Measurements from ENCODE around the gene GCH1. TPM values are rescaled to one million over a fixed set of nuclear protein-coding genes. Genes with fewer than 3 reads are reported as not detected.
"Not testable (repeated sequence)": the region's sequence is repeated elsewhere in the genome, so short reads cannot be mapped to it uniquely, and the experiment has no call there.

GCH1 gene
- polyA plus RNA-seq, 1 donor from 2014 or later = 12.9 TPM

DNA sequence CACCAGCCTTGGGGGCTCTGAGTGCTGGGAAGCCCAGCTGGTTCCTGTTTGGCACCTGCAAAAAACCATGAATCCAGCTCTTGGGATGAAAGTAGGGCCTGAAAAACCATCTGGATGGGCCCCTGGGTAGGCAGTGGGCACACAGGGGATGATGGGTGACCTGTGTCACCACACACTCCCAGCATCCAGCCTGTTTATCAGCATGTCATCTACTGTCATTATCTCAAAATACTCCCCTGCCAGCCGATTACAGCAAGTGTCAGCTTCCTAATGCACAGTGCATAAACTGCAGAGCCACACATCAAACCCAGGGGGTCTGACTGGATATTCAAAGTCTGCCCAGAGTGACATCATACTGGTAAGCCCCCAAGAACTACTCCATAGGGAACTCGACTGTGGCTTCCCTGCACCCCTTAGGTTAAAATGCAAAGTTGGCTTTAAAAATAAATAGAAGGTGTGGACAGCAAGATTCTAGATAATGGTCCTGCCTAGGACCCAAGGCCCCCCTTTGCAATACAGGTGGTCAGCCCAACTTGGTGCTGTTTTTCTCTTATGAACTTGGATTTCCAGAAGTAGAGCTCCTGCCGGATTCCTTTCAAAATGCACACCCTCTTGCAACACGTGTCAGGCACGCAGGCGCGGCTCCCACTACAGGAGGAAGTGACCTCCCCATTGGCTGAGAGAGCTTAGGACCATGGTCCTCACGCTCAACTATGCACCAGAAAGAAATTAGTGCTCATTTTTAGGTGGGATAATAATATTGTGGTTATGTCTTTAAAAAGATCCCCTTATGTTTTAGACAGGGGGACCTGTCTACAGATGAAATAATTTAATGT is 94.1 kb downstream of the GCH1 start:
- Mint-ChIP-seq H3K9me3 (no peaks in the 10 kb centered on the region), H3K36me3 (no peaks in the 10 kb centered on the region), H3K4me3 (no peak overlapping the region), H3K27ac (no peak overlapping the region), H3K27me3 (peaks cover 10% of the 10 kb centered on the region), H3K4me1 (peaks cover 0 to 6% (median 3%) of the 10 kb centered on the region in 3 donors)

GRCh38 chr14:54807881-54808280 is 94.7 kb downstream of the GCH1 start:
- Mint-ChIP-seq H3K4me1 (peaks cover 0 to 5% (median 2%) of the 10 kb centered on the region in 3 donors), H3K36me3 (no peaks in the 10 kb centered on the region), H3K27me3 (peaks cover 10% of the 10 kb centered on the region), H3K27ac (no peak overlapping the region), H3K4me3 (no peak overlapping the region), H3K9me3 (no peaks in the 10 kb centered on the region)

GRCh38 chr14:54807428-54807827 is 95.2 kb downstream of the GCH1 start:
- H3K4me1 Mint-ChIP-seq = peaks cover 0 to 5% (median 2%) of the 10 kb centered on the region in 3 donors
- no peak overlapping the region for H3K4me3 Mint-ChIP-seq
- H3K27ac Mint-ChIP-seq = no peak overlapping the region
- peaks cover 8% of the 10 kb centered on the region for H3K27me3 Mint-ChIP-seq
- no peaks in the 10 kb centered on the region for H3K36me3 Mint-ChIP-seq
- no peaks in the 10 kb centered on the region for H3K9me3 Mint-ChIP-seq

- Mint-ChIP-seq H3K36me3 (no peaks in the 10 kb centered on the region), H3K4me3 (no peak overlapping the region), H3K27ac (no peak overlapping the region), H3K9me3 (no peaks in the 10 kb centered on the region), H3K27me3 (peaks cover 8% of the 10 kb centered on the region), H3K4me1 (peaks cover 0 to 5% (median 2%) of the 10 kb centered on the region in 3 donors)
Observed at GRCh38 chr14:54806616-54807015, 96.0 kb downstream of the GCH1 start.

- no peaks in the 10 kb centered on the region for H3K36me3 Mint-ChIP-seq
- peaks cover 0 to 2% (median 0%) of the 10 kb centered on the region in 3 donors for H3K9me3 Mint-ChIP-seq
- peaks cover 0 to 5% (median 2%) of the 10 kb centered on the region in 3 donors for H3K4me1 Mint-ChIP-seq
- peak overlapping the region in 1 of 3 donors; percentile 47 for H3K27ac Mint-ChIP-seq
- peak overlapping the region in 2 of 4 donors; percentile 6 to 62 for H3K4me3 Mint-ChIP-seq
- H3K27me3 Mint-ChIP-seq = peaks cover 7% of the 10 kb centered on the region
Observed at GRCh38 chr14:54805445-54806322, 96.9 kb downstream of the GCH1 start.

DNA sequence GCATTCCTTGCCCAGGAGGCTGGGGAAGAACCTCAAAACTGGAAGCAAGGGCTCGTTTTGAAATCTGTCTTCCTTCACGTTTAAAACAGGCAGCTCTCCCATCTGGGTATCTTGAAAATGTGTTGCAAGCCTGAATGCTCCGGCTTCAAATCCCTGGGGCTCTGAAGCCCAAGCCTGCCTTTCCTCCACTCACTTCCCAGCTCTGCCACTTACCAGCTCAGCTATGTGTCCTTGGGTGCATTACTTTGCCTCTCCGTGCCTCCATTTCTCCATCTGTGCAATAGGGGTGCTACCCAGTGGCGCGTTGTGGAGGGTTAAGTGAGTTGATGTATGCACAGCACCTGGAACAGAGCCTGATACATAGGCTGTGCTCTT is 97.6 kb downstream of the GCH1 start:
- H3K27ac Mint-ChIP-seq = peak overlapping the region in 1 of 3 donors; percentile 47
- H3K4me1 Mint-ChIP-seq = peaks cover 0 to 5% (median 2%) of the 10 kb centered on the region in 3 donors
- no peaks in the 10 kb centered on the region for H3K36me3 Mint-ChIP-seq
- H3K9me3 Mint-ChIP-seq = peaks cover 0 to 2% (median 0%) of the 10 kb centered on the region in 3 donors
- H3K27me3 Mint-ChIP-seq = peaks cover 7% of the 10 kb centered on the region
- H3K4me3 Mint-ChIP-seq = no peak overlapping the region

- H3K27me3 Mint-ChIP-seq = peaks cover 7% of the 10 kb centered on the region
- H3K4me3 Mint-ChIP-seq = peak overlapping the region in 1 of 4 donors; percentile 9
- H3K9me3 Mint-ChIP-seq = peaks cover 0 to 2% (median 0%) of the 10 kb centered on the region in 3 donors
- peaks cover 0 to 5% (median 2%) of the 10 kb centered on the region in 3 donors for H3K4me1 Mint-ChIP-seq
- no peak overlapping the region for H3K27ac Mint-ChIP-seq
- H3K36me3 Mint-ChIP-seq = no peaks in the 10 kb centered on the region
Observed at GRCh38 chr14:54804538-54805041, 98.0 kb downstream of the GCH1 start.

- peak overlapping the region in 1 of 4 donors; percentile 9 for H3K4me3 Mint-ChIP-seq
- peaks cover 0 to 2% (median 0%) of the 10 kb centered on the region in 3 donors for H3K9me3 Mint-ChIP-seq
- H3K36me3 Mint-ChIP-seq = no peaks in the 10 kb centered on the region
- no peak overlapping the region for H3K27ac Mint-ChIP-seq
- peaks cover 0 to 5% (median 2%) of the 10 kb centered on the region in 3 donors for H3K4me1 Mint-ChIP-seq
- peaks cover 7% of the 10 kb centered on the region for H3K27me3 Mint-ChIP-seq
Observed at GRCh38 chr14:54803926-54804537, 98.6 kb downstream of the GCH1 start.

GRCh38 chr14:54803396-54803795 is 99.2 kb downstream of the GCH1 start:
- Mint-ChIP-seq H3K27me3 (peaks cover 8% of the 10 kb centered on the region), H3K4me1 (peaks cover 0 to 5% (median 2%) of the 10 kb centered on the region in 3 donors), H3K4me3 (no peak overlapping the region), H3K27ac (no peak overlapping the region), H3K9me3 (peaks cover 0 to 2% (median 0%) of the 10 kb centered on the region in 3 donors), H3K36me3 (no peaks in the 10 kb centered on the region)

DNA sequence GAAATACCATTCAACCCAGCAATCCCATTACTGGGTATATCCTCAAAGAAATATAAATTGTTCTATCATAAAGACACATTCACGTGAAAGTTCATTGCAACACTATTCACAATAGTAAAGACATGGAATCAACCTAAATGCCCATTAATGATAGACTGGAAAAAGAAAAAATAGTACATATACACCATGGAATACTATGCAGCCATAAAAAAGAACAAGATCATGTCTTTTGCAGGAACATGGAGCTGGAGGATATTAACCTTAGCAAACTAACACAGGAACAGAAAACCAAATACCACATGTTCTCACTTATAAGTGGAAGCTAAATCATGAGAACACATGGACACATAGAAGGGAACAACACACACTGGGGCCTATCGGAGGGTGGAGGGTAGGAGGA is 101.1 kb downstream of the GCH1 start:
- not testable (repeated sequence) for H3K4me3 Mint-ChIP-seq, H3K9me3 Mint-ChIP-seq, H3K27me3 Mint-ChIP-seq, H3K4me1 Mint-ChIP-seq, H3K36me3 Mint-ChIP-seq, H3K27ac Mint-ChIP-seq

DNA sequence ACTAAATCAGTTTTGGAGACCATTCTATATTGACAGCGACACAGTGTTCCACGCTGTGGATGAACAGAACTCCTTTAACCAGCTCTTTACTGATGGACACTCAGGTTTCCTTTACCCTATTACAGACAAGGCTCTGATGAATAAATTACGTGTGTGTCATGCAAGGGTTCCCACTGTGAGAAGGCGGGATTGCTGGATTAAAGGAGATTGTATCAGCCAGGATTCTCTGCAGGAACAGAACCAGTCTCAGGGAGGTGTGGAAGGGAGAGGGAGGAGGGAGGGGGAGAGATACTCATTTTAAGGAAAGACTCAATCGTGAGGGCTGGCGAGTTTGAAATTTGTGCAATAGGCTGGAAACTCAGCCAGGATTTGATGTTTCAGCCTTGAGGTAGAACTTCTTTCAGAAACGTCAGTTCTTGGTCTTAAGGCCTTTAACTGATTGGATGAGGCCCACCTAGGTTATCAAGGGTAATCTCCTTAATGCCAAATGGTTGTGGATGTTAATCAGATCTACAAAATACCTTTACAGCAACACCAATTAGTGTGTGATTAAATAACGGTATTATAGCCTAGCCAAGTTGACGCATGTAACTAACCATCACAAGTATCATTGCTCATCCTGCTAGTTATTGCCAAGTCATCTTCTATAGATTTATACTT is 104.0 kb downstream of the GCH1 start:
- Mint-ChIP-seq H3K4me1 (peaks cover 0 to 2% (median 0%) of the 10 kb centered on the region in 3 donors), H3K4me3 (no peak overlapping the region), H3K27me3 (peaks cover 4% of the 10 kb centered on the region)

GRCh38 chr14:54797986-54798385 is 104.6 kb downstream of the GCH1 start:
- no peaks in the 10 kb centered on the region for H3K36me3 Mint-ChIP-seq
- H3K27me3 Mint-ChIP-seq = peaks cover 4% of the 10 kb centered on the region
- peaks cover 0 to 3% (median 3%) of the 10 kb centered on the region in 3 donors for H3K9me3 Mint-ChIP-seq
- H3K4me3 Mint-ChIP-seq = no peak overlapping the region
- no peak overlapping the region for H3K27ac Mint-ChIP-seq
- H3K4me1 Mint-ChIP-seq = peaks cover 0 to 2% (median 0%) of the 10 kb centered on the region in 3 donors

More for the DNA sequence above, 104.0 kb downstream of the GCH1 start:
- Mint-ChIP-seq H3K27ac (no peak overlapping the region), H3K9me3 (peaks cover 0 to 3% (median 3%) of the 10 kb centered on the region in 3 donors), H3K36me3 (no peaks in the 10 kb centered on the region)

DNA sequence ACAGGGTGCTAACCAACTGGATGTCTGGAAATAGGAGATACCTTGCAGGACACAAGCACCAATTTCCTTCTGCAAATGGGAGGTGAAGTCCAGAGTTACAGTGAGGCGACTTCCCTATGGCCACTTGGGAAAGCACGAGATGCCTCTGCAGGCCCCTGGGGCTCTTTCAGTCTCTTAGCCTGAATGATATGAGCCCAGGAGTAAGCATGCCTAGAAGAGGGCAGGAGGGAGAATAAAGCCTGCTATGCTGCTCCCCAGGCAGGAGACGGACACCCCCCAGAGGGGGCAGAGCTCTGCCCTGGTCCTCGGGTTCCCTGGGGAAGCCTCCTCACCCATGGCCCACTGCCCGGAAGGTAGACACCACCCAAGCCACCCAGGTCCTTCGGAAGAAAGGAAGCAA is 105.1 kb downstream of the GCH1 start:
- peaks cover 0 to 2% (median 0%) of the 10 kb centered on the region in 3 donors for H3K4me1 Mint-ChIP-seq
- H3K36me3 Mint-ChIP-seq = no peaks in the 10 kb centered on the region
- H3K27ac Mint-ChIP-seq = no peak overlapping the region

GRCh38 chr14:54796961-54797360 is 105.7 kb downstream of the GCH1 start:
- H3K4me3 Mint-ChIP-seq = no peak overlapping the region
- H3K4me1 Mint-ChIP-seq = peaks cover 0 to 2% (median 0%) of the 10 kb centered on the region in 3 donors
- H3K36me3 Mint-ChIP-seq = no peaks in the 10 kb centered on the region
- peaks cover 0 to 3% (median 3%) of the 10 kb centered on the region in 3 donors for H3K9me3 Mint-ChIP-seq
- H3K27me3 Mint-ChIP-seq = peaks cover 4% of the 10 kb centered on the region
- H3K27ac Mint-ChIP-seq = no peak overlapping the region

More for the DNA sequence above, 105.1 kb downstream of the GCH1 start:
- peaks cover 4% of the 10 kb centered on the region for H3K27me3 Mint-ChIP-seq
- H3K4me3 Mint-ChIP-seq = no peak overlapping the region
- peaks cover 0 to 3% (median 3%) of the 10 kb centered on the region in 3 donors for H3K9me3 Mint-ChIP-seq
